ENCODE data around the gene ERBIN. TPM values are rescaled to one million over a fixed set of nuclear protein-coding genes. Genes with fewer than 3 reads are reported as not detected.

Gene ERBIN
- total and polyA plus RNA-seq, 9 of the 15 experiments (the other 6 are each of a cell fraction or from before 2014, with no cell fraction given), result 11.9 to 72.8 (median 41.7) TPM

GRCh38 chr5:65969539-65970393, 43.4 kb downstream of the ERBIN start:
- no peak overlapping the region for H3K4me3 ChIP-seq
- ATAC-seq, result no peak
- DNase-seq (ENCODE audit: extremely low read depth in 1 of 4, low spot score in 3 of 4), result no peak
- peaks cover 11% of the 10 kb centered on the region; the same call in 2 of the 3 replicates for H3K36me3 ChIP-seq (ENCODE audit: control insufficient read depth, insufficient read depth, low read length)
- H3K27ac ChIP-seq (ENCODE audit: extremely low read depth, low read depth, low read length), result peak overlapping the region; percentile 54
- BruUV-seq (replicated peaks), result no TSS peak
- in situ Hi-C loops (cut with MboI) (no loop called here), intact Hi-C loops (cut with micrococcal nuclease) (loop anchor here (10.0 kb wide), 1 partner anchor 175 kb away; the partner anchor contains the start of gene SREK1)
- peak overlapping the region in 1 of 2 experiments; percentile 42; a peak in 2 of 4 replicates for H3K9ac ChIP-seq (ENCODE audit: insufficient read depth in 1 of 2, low read depth in 2 of 2, low read length in 2 of 2)
- WGBS (ENCODE audit: insufficient coverage, low coverage, missing lambda C conversion rate), result 42% methylated on average over 2 of the region's 2 CpGs
- ChIA-PET CTCF (ENCODE audit: low intra/inter-chr PET ratio) (no interaction called here), POLR2A (interaction anchor here (0.7 to 1.6 kb wide), 5 partner anchors 13 to 205 kb away, joined by 3 to 6 read pairs (median 3); no protein-coding TSS in a partner anchor)
- FAIRE-seq, result no peak
- peaks cover 3% of the 10 kb centered on the region for H3K9me1 ChIP-seq (ENCODE audit: control insufficient read depth, insufficient read depth, low read length)
- H4K20me1 ChIP-seq (replicated peaks; ENCODE audit: control insufficient read depth, insufficient read depth, low read length), result 0 out of 2 replicates have a peak, but pooled peaks cover 4% of the 10 kb centered on the region
- no peaks in the 10 kb centered on the region for H3K27me3 ChIP-seq (ENCODE audit: control insufficient read depth in 2 of 2, insufficient read depth in 2 of 2, low read length in 2 of 2)
- H3K9me3 ChIP-seq (replicated peaks; ENCODE audit: control insufficient read depth, insufficient read depth, low read depth, low read length), result no peaks in the 10 kb centered on the region
- TF ChIP-seq RBM17 (IDR thresholded peaks at IDR 0.05; ENCODE audit: borderline replicate concordance, low read depth, low read length) (no peak), MED1 (CRISPR knock-in tag; IDR thresholded peaks at IDR 0.05; ENCODE audit: borderline replicate concordance) (no peak), ATF3 (IDR thresholded peaks at IDR 0.05) (no peak), ATF3 (CRISPR knock-in tag; conservative IDR thresholded peaks at IDR 0.05) (no peak), ZBTB40 (IDR thresholded peaks at IDR 0.05) (0 out of 2 replicates have a peak, but pooled peaks have one; percentile 15), ZBTB40 (CRISPR knock-in tag; IDR thresholded peaks at IDR 0.05) (no peak)
- peaks cover 93% of the 10 kb centered on the region for H3K79me2 ChIP-seq (ENCODE audit: control insufficient read depth, insufficient read depth, low read length)
- no peak overlapping the region for H2AFZ ChIP-seq (ENCODE audit: low read depth, low read length)
- peaks cover 21 to 50% of the 10 kb centered on the region in 2 experiments for H3K4me1 ChIP-seq (replicated peaks in 1 of 2; ENCODE audit: control insufficient read depth in 2 of 2, insufficient read depth in 2 of 2, low read length in 2 of 2)
- peak overlapping the region; percentile 63 for H3K4me2 ChIP-seq (ENCODE audit: insufficient read depth, low read length)

All from K562 (cell line).